Activated naive CD8-positive, alpha-beta T cell treated with anti-CD3 and anti-CD28 coated beads, Interleukin-2, amount 50 U/mL, for 24 hours (primary cell): ENCODE data around the gene G3BP1.

Experiments used
- ATAC-seq: fragments of 150-1000 bp; cut with Tn5 transposase; one replicate; pipeline ENCODE4 v1.10.0; 2021
- DNase-seq: peaks from one replicate; pipeline ENCODE4 v3.0.0; 2021
- H3K27ac Mint-ChIP-seq: one replicate; pipeline ENCODE4 v1.8.0; 2021; ENCODE audit warnings: mild to moderate bottlenecking, mixed read lengths
- H3K27me3 Mint-ChIP-seq: one replicate; pipeline ENCODE4 v1.8.0; 2021; ENCODE audit warnings: mixed read lengths
- H3K36me3 Mint-ChIP-seq: one replicate; pipeline ENCODE4 v1.8.0; 2021; ENCODE audit warnings: low read depth, mixed read lengths
- H3K4me1 Mint-ChIP-seq: one replicate; pipeline ENCODE4 v1.8.0; 2021; ENCODE audit warnings: mixed read lengths
- H3K4me3 Mint-ChIP-seq: one replicate; pipeline ENCODE4 v1.8.0; 2021; ENCODE audit warnings: mild to moderate bottlenecking, moderate library complexity, mixed read lengths
- H3K9me3 Mint-ChIP-seq: one replicate; pipeline ENCODE4 v1.8.0; 2021; ENCODE audit warnings: mixed read lengths

Gene G3BP1

GRCh38 chr5:151798674-151799073, 26.9 kb downstream of the G3BP1 start:
- Mint-ChIP-seq H3K4me3 (no peak overlapping the region), H3K27ac (peak overlapping the region; percentile 65), H3K9me3 (no peaks in the 10 kb centered on the region), H3K27me3 (no peaks in the 10 kb centered on the region), H3K4me1 (peaks cover 36% of the 10 kb centered on the region), H3K36me3 (peaks cover 65% of the 10 kb centered on the region)
- DNase-seq (no peak), ATAC-seq (no peak)

- Mint-ChIP-seq H3K27me3 (no peaks in the 10 kb centered on the region), H3K4me1 (peaks cover 42% of the 10 kb centered on the region), H3K9me3 (no peaks in the 10 kb centered on the region), H3K27ac (peak overlapping the region; percentile 58), H3K4me3 (no peak overlapping the region), H3K36me3 (peaks cover 65% of the 10 kb centered on the region)
- DNase-seq = peak; percentile 10
- peak; percentile 58 for ATAC-seq
Measured at GRCh38 chr5:151799407-151799806, 27.7 kb downstream of the G3BP1 start.

- no peak overlapping the region for H3K27ac Mint-ChIP-seq
- H3K36me3 Mint-ChIP-seq = peaks cover 69% of the 10 kb centered on the region
- no peaks in the 10 kb centered on the region for H3K9me3 Mint-ChIP-seq
- ATAC-seq = peak; percentile 18
- no peaks in the 10 kb centered on the region for H3K27me3 Mint-ChIP-seq
- no peak overlapping the region for H3K4me3 Mint-ChIP-seq
- peaks cover 49% of the 10 kb centered on the region for H3K4me1 Mint-ChIP-seq
- no peak for DNase-seq
Measured at GRCh38 chr5:151800532-151800931, 28.8 kb downstream of the G3BP1 start.

GRCh38 chr5:151805414-151806223, 33.9 kb downstream of the G3BP1 start:
- DNase-seq (no peak), ATAC-seq (no peak)
- Mint-ChIP-seq H3K36me3 (peaks cover 74% of the 10 kb centered on the region), H3K27me3 (no peaks in the 10 kb centered on the region), H3K4me1 (peaks cover 39% of the 10 kb centered on the region), H3K27ac (peak overlapping the region; percentile 68), H3K9me3 (no peaks in the 10 kb centered on the region), H3K4me3 (no peak overlapping the region)

GRCh38 chr5:151808451-151809169, 36.9 kb downstream of the G3BP1 start:
- Mint-ChIP-seq H3K36me3 (peaks cover 85% of the 10 kb centered on the region), H3K4me1 (peaks cover 42% of the 10 kb centered on the region), H3K4me3 (no peak overlapping the region), H3K27me3 (no peaks in the 10 kb centered on the region), H3K27ac (no peak overlapping the region), H3K9me3 (peaks cover 4% of the 10 kb centered on the region)
- ATAC-seq (no peak), DNase-seq (no peak)

GRCh38 chr5:151810449-151810848, 38.7 kb downstream of the G3BP1 start:
- Mint-ChIP-seq H3K9me3 (peaks cover 4% of the 10 kb centered on the region), H3K27ac (peak overlapping the region; percentile 33), H3K4me1 (peaks cover 27% of the 10 kb centered on the region), H3K36me3 (peaks cover 82% of the 10 kb centered on the region), H3K27me3 (no peaks in the 10 kb centered on the region), H3K4me3 (no peak overlapping the region)
- ATAC-seq = no peak
- no peak for DNase-seq

- DNase-seq (no peak), ATAC-seq (no peak)
- H3K4me1 Mint-ChIP-seq = peaks cover 22% of the 10 kb centered on the region
- H3K27me3 Mint-ChIP-seq = no peaks in the 10 kb centered on the region
- H3K27ac Mint-ChIP-seq = peak overlapping the region; percentile 33
- peaks cover 4% of the 10 kb centered on the region for H3K9me3 Mint-ChIP-seq
- H3K36me3 Mint-ChIP-seq = peaks cover 80% of the 10 kb centered on the region
- H3K4me3 Mint-ChIP-seq = no peak overlapping the region
Measured at GRCh38 chr5:151810897-151811296, 39.1 kb downstream of the G3BP1 start.

GRCh38 chr5:151811593-151812321, 40.0 kb downstream of the G3BP1 start:
- Mint-ChIP-seq H3K36me3 (peaks cover 81% of the 10 kb centered on the region), H3K4me3 (no peak overlapping the region), H3K27ac (no peak overlapping the region), H3K4me1 (peaks cover 19% of the 10 kb centered on the region), H3K9me3 (peaks cover 4% of the 10 kb centered on the region), H3K27me3 (no peaks in the 10 kb centered on the region)
- ATAC-seq (no peak), DNase-seq (no peak)

- Mint-ChIP-seq H3K27ac (no peak overlapping the region), H3K27me3 (no peaks in the 10 kb centered on the region), H3K4me3 (no peak overlapping the region), H3K4me1 (peaks cover 19% of the 10 kb centered on the region), H3K36me3 (peaks cover 73% of the 10 kb centered on the region), H3K9me3 (peaks cover 4% of the 10 kb centered on the region)
- no peak for DNase-seq
- no peak for ATAC-seq
Measured at GRCh38 chr5:151812757-151813309, 41.1 kb downstream of the G3BP1 start.

GRCh38 chr5:151815051-151815450, 43.3 kb downstream of the G3BP1 start:
- Mint-ChIP-seq H3K9me3 (peaks cover 4% of the 10 kb centered on the region), H3K36me3 (peaks cover 54% of the 10 kb centered on the region), H3K27me3 (no peaks in the 10 kb centered on the region), H3K27ac (no peak overlapping the region), H3K4me3 (no peak overlapping the region), H3K4me1 (peaks cover 11% of the 10 kb centered on the region)
- ATAC-seq (no peak), DNase-seq (no peak)

- no peaks in the 10 kb centered on the region for H3K4me1 Mint-ChIP-seq
- no peak overlapping the region for H3K27ac Mint-ChIP-seq
- H3K27me3 Mint-ChIP-seq = no peaks in the 10 kb centered on the region
- H3K36me3 Mint-ChIP-seq = peaks cover 18% of the 10 kb centered on the region
- no peak for ATAC-seq
- no peak for DNase-seq
- no peak overlapping the region for H3K4me3 Mint-ChIP-seq
- no peaks in the 10 kb centered on the region for H3K9me3 Mint-ChIP-seq
Measured at GRCh38 chr5:151819830-151820229, 48.1 kb downstream of the G3BP1 start.

- Mint-ChIP-seq H3K9me3 (no peaks in the 10 kb centered on the region), H3K36me3 (peaks cover 16% of the 10 kb centered on the region), H3K4me3 (no peak overlapping the region), H3K27ac (no peak overlapping the region), H3K4me1 (no peaks in the 10 kb centered on the region), H3K27me3 (no peaks in the 10 kb centered on the region)
- ATAC-seq (no peak), DNase-seq (no peak)
Measured at GRCh38 chr5:151820271-151820670, 48.5 kb downstream of the G3BP1 start.

GRCh38 chr5:151820903-151821302, 49.1 kb downstream of the G3BP1 start:
- no peak overlapping the region for H3K4me3 Mint-ChIP-seq
- no peak for DNase-seq
- peaks cover 14% of the 10 kb centered on the region for H3K36me3 Mint-ChIP-seq
- H3K27me3 Mint-ChIP-seq = no peaks in the 10 kb centered on the region
- H3K4me1 Mint-ChIP-seq = no peaks in the 10 kb centered on the region
- no peak for ATAC-seq
- no peaks in the 10 kb centered on the region for H3K9me3 Mint-ChIP-seq
- H3K27ac Mint-ChIP-seq = no peak overlapping the region

- no peak overlapping the region for H3K4me3 Mint-ChIP-seq
- H3K4me1 Mint-ChIP-seq = no peaks in the 10 kb centered on the region
- H3K36me3 Mint-ChIP-seq = peaks cover 13% of the 10 kb centered on the region
- ATAC-seq (no peak), DNase-seq (no peak)
- no peaks in the 10 kb centered on the region for H3K27me3 Mint-ChIP-seq
- no peak overlapping the region for H3K27ac Mint-ChIP-seq
- H3K9me3 Mint-ChIP-seq = no peaks in the 10 kb centered on the region
Measured at GRCh38 chr5:151822141-151822540, 50.4 kb downstream of the G3BP1 start.
